ENCODE results near the gene FOXN3.

The FOXN3 gene

DNA sequence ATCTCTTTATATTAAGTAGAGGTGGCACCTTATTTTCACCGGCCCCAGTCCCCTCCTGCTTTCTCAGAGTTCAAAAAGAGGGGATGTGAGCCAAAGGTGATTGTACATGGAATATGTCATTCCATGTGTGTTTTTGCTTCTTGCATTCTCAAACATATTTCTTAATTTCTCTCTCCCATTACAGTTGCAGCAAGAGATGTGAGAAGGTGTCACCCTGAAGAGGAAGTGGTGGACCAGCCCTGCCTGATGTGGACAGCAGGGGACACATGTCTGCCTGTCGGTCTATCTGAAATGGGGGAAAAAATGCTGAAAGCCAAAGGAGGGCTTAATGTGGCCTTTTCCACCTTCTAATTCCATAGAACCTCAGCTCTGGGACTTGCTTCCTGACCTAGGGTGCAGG is 1.9 kb upstream of the FOXN3 start:
- peak; percentile 45 for DNase-seq (ENCODE audit: low read depth)

DNA sequence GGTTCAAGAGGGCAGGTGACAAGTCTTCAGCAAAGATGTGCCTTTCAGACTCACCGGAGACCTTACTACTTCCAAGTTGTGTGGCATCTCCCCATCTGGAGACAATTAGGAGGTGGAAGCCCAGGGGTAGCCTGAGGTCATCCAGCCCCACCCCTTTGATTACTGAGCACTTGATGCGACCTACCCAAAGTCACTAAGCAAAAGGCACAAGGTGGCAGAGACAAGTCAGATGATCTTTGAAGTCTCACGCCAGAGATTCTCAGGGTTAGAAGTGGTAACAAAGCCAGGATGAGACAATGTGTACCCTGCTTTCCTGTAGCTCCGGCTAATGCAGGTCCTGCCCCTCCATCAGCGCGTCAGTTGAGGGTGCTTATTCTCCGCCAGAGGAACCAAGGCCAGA is 1.4 kb upstream of the FOXN3 start:
- DNase-seq (ENCODE audit: low read depth) = peak; percentile 20
- H3K4me3 ChIP-seq (ENCODE audit: low read depth, low read length) = no peak overlapping the region
- TF ChIP-seq POLR2A (IDR thresholded peaks at IDR 0.05; ENCODE audit: extremely low read depth, insufficient read length) (no peak), MYC (IDR thresholded peaks at IDR 0.05; ENCODE audit: low read depth, low read length) (no peak)
- TF ChIP-seq, protein P1, sequence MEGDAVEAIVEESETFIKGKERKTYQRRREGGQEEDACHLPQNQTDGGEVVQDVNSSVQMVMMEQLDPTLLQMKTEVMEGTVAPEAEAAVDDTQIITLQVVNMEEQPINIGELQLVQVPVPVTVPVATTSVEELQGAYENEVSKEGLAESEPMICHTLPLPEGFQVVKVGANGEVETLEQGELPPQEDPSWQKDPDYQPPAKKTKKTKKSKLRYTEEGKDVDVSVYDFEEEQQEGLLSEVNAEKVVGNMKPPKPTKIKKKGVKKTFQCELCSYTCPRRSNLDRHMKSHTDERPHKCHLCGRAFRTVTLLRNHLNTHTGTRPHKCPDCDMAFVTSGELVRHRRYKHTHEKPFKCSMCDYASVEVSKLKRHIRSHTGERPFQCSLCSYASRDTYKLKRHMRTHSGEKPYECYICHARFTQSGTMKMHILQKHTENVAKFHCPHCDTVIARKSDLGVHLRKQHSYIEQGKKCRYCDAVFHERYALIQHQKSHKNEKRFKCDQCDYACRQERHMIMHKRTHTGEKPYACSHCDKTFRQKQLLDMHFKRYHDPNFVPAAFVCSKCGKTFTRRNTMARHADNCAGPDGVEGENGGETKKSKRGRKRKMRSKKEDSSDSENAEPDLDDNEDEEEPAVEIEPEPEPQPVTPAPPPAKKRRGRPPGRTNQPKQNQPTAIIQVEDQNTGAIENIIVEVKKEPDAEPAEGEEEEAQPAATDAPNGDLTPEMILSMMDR (IDR thresholded peaks at IDR 0.05; ENCODE audit: low read depth, low read length) = no peak
- TF ChIP-seq, protein P2, sequence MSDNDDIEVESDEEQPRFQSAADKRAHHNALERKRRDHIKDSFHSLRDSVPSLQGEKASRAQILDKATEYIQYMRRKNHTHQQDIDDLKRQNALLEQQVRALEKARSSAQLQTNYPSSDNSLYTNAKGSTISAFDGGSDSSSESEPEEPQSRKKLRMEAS (IDR thresholded peaks at IDR 0.05; ENCODE audit: low read depth, low read length) = no peak

More for the DNA sequence above, 1.9 kb upstream of the FOXN3 start:
- TF ChIP-seq, protein P2 (IDR thresholded peaks at IDR 0.05; ENCODE audit: low read depth, low read length) = no peak
- TF ChIP-seq MYC (IDR thresholded peaks at IDR 0.05; ENCODE audit: low read depth, low read length) (no peak), POLR2A (IDR thresholded peaks at IDR 0.05; ENCODE audit: extremely low read depth, insufficient read length) (no peak)
- TF ChIP-seq, protein P1 (IDR thresholded peaks at IDR 0.05; ENCODE audit: low read depth, low read length) = no peak
- no peak overlapping the region for H3K4me3 ChIP-seq (ENCODE audit: low read depth, low read length)

DNA sequence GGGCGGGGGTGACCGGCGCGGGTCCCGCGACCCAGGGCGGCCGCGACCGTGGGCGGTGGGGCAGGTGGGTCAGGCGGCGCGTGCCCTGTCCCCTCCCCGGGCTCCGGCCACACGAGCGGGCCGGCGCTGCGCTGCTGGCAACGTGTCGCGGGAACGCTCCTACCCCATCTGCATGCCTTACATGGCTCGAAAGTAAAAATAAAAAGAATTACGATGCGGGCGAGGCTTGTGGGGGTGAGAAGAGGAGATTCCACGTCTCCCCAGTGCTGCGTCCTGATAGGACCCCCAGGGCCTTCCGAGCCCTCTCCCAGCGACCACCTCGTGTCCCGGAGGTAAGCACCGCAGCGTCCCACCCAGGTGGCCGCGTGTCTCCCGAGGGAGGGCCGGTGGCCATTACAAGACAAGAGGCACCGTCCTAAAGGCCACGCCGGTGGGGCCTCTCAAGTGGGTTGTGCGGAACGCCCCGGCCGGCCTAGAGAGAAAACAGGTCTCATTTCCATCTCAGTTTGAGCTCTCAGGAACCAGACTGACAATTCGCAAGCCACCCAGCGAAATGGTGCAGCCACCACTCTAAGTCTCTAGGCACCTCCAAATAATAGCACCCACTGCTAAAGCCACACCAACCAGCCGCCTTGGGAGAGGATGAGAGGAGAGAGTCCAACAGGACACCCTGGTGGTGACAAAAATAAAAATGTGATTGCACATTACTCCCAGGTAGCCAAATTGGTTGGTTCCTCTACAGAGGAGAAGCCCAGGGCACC is 612 bp upstream of the FOXN3 start:
- peak; percentile 88 for DNase-seq (ENCODE audit: low read depth)
- TF ChIP-seq, protein P1 (IDR thresholded peaks at IDR 0.05; ENCODE audit: low read depth, low read length) = peak; percentile 43
- TF ChIP-seq, protein P2 (IDR thresholded peaks at IDR 0.05; ENCODE audit: low read depth, low read length) = peak; percentile 53; the same call in 1 of the 2 replicates
- TF ChIP-seq POLR2A (IDR thresholded peaks at IDR 0.05; ENCODE audit: extremely low read depth, insufficient read length) = no peak
- TF ChIP-seq MYC (IDR thresholded peaks at IDR 0.05; ENCODE audit: low read depth, low read length) = peak; percentile 73
- H3K4me3 ChIP-seq (ENCODE audit: low read depth, low read length) = peak overlapping the region; percentile 72

DNA sequence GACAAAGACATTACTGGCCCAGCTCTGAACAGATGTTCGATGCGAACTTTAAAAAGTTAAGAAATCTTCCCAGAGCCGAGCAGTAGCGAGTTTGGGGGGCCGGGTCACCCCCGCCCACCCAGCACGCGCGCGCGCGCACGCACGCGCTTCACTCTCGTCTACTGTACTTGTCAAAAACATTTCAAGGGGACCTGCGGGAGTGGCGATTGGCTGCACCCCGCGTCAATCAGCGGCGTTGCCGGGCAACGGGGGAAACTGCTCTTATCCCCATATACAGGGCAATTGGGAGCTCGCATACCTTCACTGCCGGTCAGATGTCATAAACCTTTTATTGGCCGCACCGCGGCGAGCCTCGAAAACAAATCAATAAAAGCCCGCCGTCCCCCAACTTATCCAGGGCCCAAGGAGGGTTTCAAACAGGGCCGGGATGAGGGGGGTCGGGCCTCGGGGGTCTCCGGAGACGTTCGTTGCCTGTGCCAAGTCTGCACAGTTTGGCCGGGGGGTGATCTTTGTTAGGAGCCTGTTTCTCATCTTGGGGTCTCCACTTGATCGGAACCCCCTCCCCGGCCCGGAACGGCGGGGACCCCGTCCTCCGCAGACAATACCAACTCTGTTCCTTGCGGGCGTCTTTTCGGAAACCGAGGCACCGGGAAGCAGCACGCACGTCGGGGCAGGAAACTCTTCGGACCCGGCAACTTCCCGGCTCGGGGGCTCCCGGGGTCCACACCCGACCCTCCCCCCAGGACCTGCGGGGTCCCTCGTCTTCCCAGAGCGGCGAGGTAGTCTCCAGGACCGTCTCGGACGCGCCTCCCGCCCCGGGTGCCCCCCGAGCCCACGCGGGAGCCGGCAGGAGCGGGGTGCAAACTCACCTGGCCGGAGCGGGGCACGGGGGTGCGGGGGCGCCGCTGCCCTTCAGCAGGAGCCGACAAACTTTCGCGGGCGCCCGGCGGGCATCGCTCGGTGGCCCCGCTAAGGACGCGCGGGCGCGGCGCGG is 734 bp downstream of the FOXN3 start:
- peak overlapping the region; percentile 71 for H3K4me3 ChIP-seq (ENCODE audit: low read depth, low read length)
- TF ChIP-seq, protein P1 (IDR thresholded peaks at IDR 0.05; ENCODE audit: low read depth, low read length) = no peak
- no peak for TF ChIP-seq MYC (IDR thresholded peaks at IDR 0.05; ENCODE audit: low read depth, low read length)
- TF ChIP-seq POLR2A (IDR thresholded peaks at IDR 0.05; ENCODE audit: extremely low read depth, insufficient read length) = no peak
- TF ChIP-seq, protein P2 (IDR thresholded peaks at IDR 0.05; ENCODE audit: low read depth, low read length) = 0 out of 2 replicates have a peak, but pooled peaks have one; percentile 38
- DNase-seq (ENCODE audit: low read depth) = peak; percentile 98

DNA sequence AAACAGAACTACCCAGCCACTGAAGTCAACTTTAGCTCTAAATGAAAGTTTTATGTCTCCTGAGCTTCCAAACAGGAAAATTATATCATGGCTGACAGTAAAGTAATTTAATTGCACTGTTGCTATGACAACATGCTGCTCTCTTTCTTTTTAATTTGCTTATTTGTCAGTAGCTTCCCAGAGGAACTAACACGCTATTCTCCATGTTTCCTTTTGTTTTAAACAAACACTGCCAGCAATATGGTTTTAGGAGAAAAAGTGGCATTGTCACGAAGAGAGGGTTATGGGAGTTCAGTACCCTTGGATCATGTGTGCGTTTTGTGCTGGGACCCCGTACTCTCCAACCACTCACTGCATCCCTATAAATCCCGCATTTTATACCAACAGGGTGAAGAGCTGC is 1.9 kb downstream of the FOXN3 start:
- TF ChIP-seq, protein P2 (IDR thresholded peaks at IDR 0.05; ENCODE audit: low read depth, low read length) = no peak
- TF ChIP-seq MYC (IDR thresholded peaks at IDR 0.05; ENCODE audit: low read depth, low read length) (no peak), POLR2A (IDR thresholded peaks at IDR 0.05; ENCODE audit: extremely low read depth, insufficient read length) (no peak)
- TF ChIP-seq, protein P1 (IDR thresholded peaks at IDR 0.05; ENCODE audit: low read depth, low read length) = no peak
- no peak for DNase-seq (ENCODE audit: low read depth)
- H3K4me3 ChIP-seq (ENCODE audit: low read depth, low read length) = peak overlapping the region; percentile 71
